ENCODE data around the gene SLC15A4. TPM values are rescaled to one million over a fixed set of nuclear protein-coding genes. Genes with fewer than 3 reads are reported as not detected.
A peak's percentile ranks its signal among the peaks of the same experiment; 100 is the strongest.

SLC15A4 gene
- total RNA-seq, 1 donor from 2014 or later = 23.0 TPM

- Mint-ChIP-seq H3K9me3 (ENCODE audit: unreplicated experiment) (peaks cover 10% of the 10 kb centered on the region), H3K4me3 (ENCODE audit: unreplicated experiment) (no peak overlapping the region), H3K27ac (ENCODE audit: unreplicated experiment) (peak overlapping the region; percentile 48), H3K36me3 (ENCODE audit: unreplicated experiment) (peaks cover 8% of the 10 kb centered on the region), H3K27me3 (ENCODE audit: unreplicated experiment) (peaks cover 5% of the 10 kb centered on the region), H3K4me1 (ENCODE audit: low read depth, unreplicated experiment) (peaks cover 12% of the 10 kb centered on the region)
- DNase-seq = no peak
- no peak for TF ChIP-seq CTCF (IDR thresholded peaks at IDR 0.05; ENCODE audit: partially characterized antibody, unreplicated experiment)
Observed at GRCh38 chr12:128818065-128819022, 5.4 kb downstream of the SLC15A4 start.

- H3K9me3 Mint-ChIP-seq (ENCODE audit: unreplicated experiment) = peaks cover 10% of the 10 kb centered on the region
- H3K4me1 Mint-ChIP-seq (ENCODE audit: low read depth, unreplicated experiment) = peaks cover 12% of the 10 kb centered on the region
- peaks cover 8% of the 10 kb centered on the region for H3K36me3 Mint-ChIP-seq (ENCODE audit: unreplicated experiment)
- peaks cover 5% of the 10 kb centered on the region for H3K27me3 Mint-ChIP-seq (ENCODE audit: unreplicated experiment)
- TF ChIP-seq CTCF (IDR thresholded peaks at IDR 0.05; ENCODE audit: partially characterized antibody, unreplicated experiment) = no peak
- no peak overlapping the region for H3K4me3 Mint-ChIP-seq (ENCODE audit: unreplicated experiment)
- DNase-seq = no peak
- no peak overlapping the region for H3K27ac Mint-ChIP-seq (ENCODE audit: unreplicated experiment)
Observed at GRCh38 chr12:128817111-128818015, 6.4 kb downstream of the SLC15A4 start.

GRCh38 chr12:128816643-128816920, 7.2 kb downstream of the SLC15A4 start:
- TF ChIP-seq CTCF (IDR thresholded peaks at IDR 0.05; ENCODE audit: partially characterized antibody, unreplicated experiment) = no peak
- Mint-ChIP-seq H3K27me3 (ENCODE audit: unreplicated experiment) (peaks cover 1% of the 10 kb centered on the region), H3K4me1 (ENCODE audit: low read depth, unreplicated experiment) (peaks cover 9% of the 10 kb centered on the region), H3K36me3 (ENCODE audit: unreplicated experiment) (peaks cover 8% of the 10 kb centered on the region), H3K27ac (ENCODE audit: unreplicated experiment) (no peak overlapping the region), H3K4me3 (ENCODE audit: unreplicated experiment) (no peak overlapping the region), H3K9me3 (ENCODE audit: unreplicated experiment) (peaks cover 5% of the 10 kb centered on the region)
- DNase-seq = no peak

- Mint-ChIP-seq H3K27ac (ENCODE audit: unreplicated experiment) (no peak overlapping the region), H3K27me3 (ENCODE audit: unreplicated experiment) (peaks cover 1% of the 10 kb centered on the region)
Observed at GRCh38 chr12:128815779-128816642, 7.7 kb downstream of the SLC15A4 start.

More at GRCh38 chr12:128815779-128816642, 7.7 kb downstream of the SLC15A4 start:
- DNase-seq = no peak
- Mint-ChIP-seq H3K9me3 (ENCODE audit: unreplicated experiment) (peaks cover 5% of the 10 kb centered on the region), H3K4me1 (ENCODE audit: low read depth, unreplicated experiment) (peaks cover 11% of the 10 kb centered on the region), H3K4me3 (ENCODE audit: unreplicated experiment) (no peak overlapping the region), H3K36me3 (ENCODE audit: unreplicated experiment) (peaks cover 4% of the 10 kb centered on the region)
- no peak for TF ChIP-seq CTCF (IDR thresholded peaks at IDR 0.05; ENCODE audit: partially characterized antibody, unreplicated experiment)

Measured in glutamatergic neuron (in vitro differentiated cells).